Glomerular endothelial cell (primary cell): ENCODE results near the gene SLC49A3. TPM values are rescaled to one million over a fixed set of nuclear protein-coding genes. Genes with fewer than 3 reads are reported as not detected.
"Not testable (repeated sequence)": the region's sequence is repeated elsewhere in the genome, so short reads cannot be mapped to it uniquely, and the experiment has no call there.

Experiments used
- DNase-seq: peaks from one replicate; pipeline ENCODE4 v3.0.0-alpha.2; 2011; ENCODE audit warnings: low read depth, low spot score; ENCODE audit errors: extremely low read depth
- total RNA-seq: library from RNA; depleted of rRNA; stranded (reverse); fragments of >200 nt; gene quantifications from 2 replicates; pipeline ENCODE4 v1.2.3, GENCODE V29; 2015

The SLC49A3 gene
- 6.9 and 10.0 TPM in 2 replicates for total RNA-seq

GRCh38 chr4:688854-689681, at the start of gene SLC49A3:
SLC49A3 (minus strand) TSS chr4:689151; CDS start chr4:689127, 24 bp downstream.
- DNase-seq: no peak

GRCh38 chr4:736561-736960, 47.6 kb upstream of the SLC49A3 start:
- not testable (repeated sequence) for DNase-seq

GRCh38 chr4:735583-735982, 46.6 kb upstream of the SLC49A3 start:
- DNase-seq: no peak

GRCh38 chr4:734951-735350, 46.0 kb upstream of the SLC49A3 start:
- DNase-seq: no peak

GRCh38 chr4:734075-734474, 45.1 kb upstream of the SLC49A3 start:
- no peak for DNase-seq

GRCh38 chr4:733631-733980, 44.7 kb upstream of the SLC49A3 start:
- DNase-seq: no peak

GRCh38 chr4:732911-733630, 44.1 kb upstream of the SLC49A3 start:
- no peak for DNase-seq

- DNase-seq: no peak
These were observed 43.5 kb upstream of the SLC49A3 start for GRCh38 chr4:732486-732885.

GRCh38 chr4:731954-732353, 43.0 kb upstream of the SLC49A3 start:
- not testable (repeated sequence) for DNase-seq

- not testable (repeated sequence) for DNase-seq
These were observed 42.3 kb upstream of the SLC49A3 start for GRCh38 chr4:730946-731904.

GRCh38 chr4:730511-730910, 41.6 kb upstream of the SLC49A3 start:
- no peak for DNase-seq

GRCh38 chr4:729336-730315, 40.7 kb upstream of the SLC49A3 start:
- no peak for DNase-seq

GRCh38 chr4:727576-727975, 38.6 kb upstream of the SLC49A3 start:
- DNase-seq: no peak

- DNase-seq: no peak
These were observed 37.9 kb upstream of the SLC49A3 start for GRCh38 chr4:726838-727237.

GRCh38 chr4:726235-726787, 37.4 kb upstream of the SLC49A3 start:
- DNase-seq: no peak

- no peak for DNase-seq
These were observed 36.7 kb upstream of the SLC49A3 start for GRCh38 chr4:725391-726234.

- DNase-seq: no peak
These were observed 35.0 kb upstream of the SLC49A3 start for GRCh38 chr4:723751-724530.

- no peak for DNase-seq
These were observed 34.0 kb upstream of the SLC49A3 start for GRCh38 chr4:722851-723360.
